PC-3 (cell line): ENCODE data around the gene PHYKPL. TPM values are rescaled to one million over a fixed set of nuclear protein-coding genes. Genes with fewer than 3 reads are reported as not detected.

ENCODE experiments used
- ATAC-seq: fragments of 200-7000 bp; cut with Tn5 transposase; 2 replicates; pipeline ENCODE4 v1.9.1; 2020; ENCODE audit warnings: mild to moderate bottlenecking, moderate library complexity
- BruUV-seq: library from RNA; stranded (reverse); fragments of 400-500 nt; replicated peaks from 2 replicates; lab custom pipeline; 2021; lab: Mats Ljungman, UMichigan
- CTCF ChIA-PET: fragments of 300-600 bp; sonication (Branson Sonifier 250); formaldehyde crosslinking; loops from one replicate; lab custom pipeline; 2022; ENCODE audit warnings: antibody characterized with exemption; lab: Charles Lee
- POLR2A ChIA-PET: fragments of 300-600 bp; sonication (Branson Sonifier 250); formaldehyde crosslinking; loops from one replicate; lab custom pipeline; 2022; ENCODE audit warnings: antibody characterized with exemption; ENCODE audit not compliant: unreplicated experiment; lab: Charles Lee
- DNase-seq: peaks from one replicate; pipeline ENCODE4 v3.0.0-alpha.2; 2015
- H2AFZ ChIP-seq: fragments of 300-600 bp; sonication (generic); 2 replicates; pipeline ENCODE4 v1.6.0; 2016; ENCODE audit warnings: antibody characterized with exemption, low read length
- H3F3A ChIP-seq: fragments of 300-600 bp; sonication (generic); one replicate; pipeline ENCODE4 v1.6.0; 2017; ENCODE audit warnings: antibody characterized with exemption, low read length, control low read depth, mild to moderate bottlenecking; ENCODE audit not compliant: unreplicated experiment
- H3K27ac ChIP-seq: fragments of 300-600 bp; sonication (generic); 2 replicates; pipeline ENCODE4 v1.5.1; 2016; ENCODE audit warnings: mild to moderate bottlenecking, low read length
- H3K27me3 ChIP-seq: fragments of 300-600 bp; sonication (generic); 2 replicates; pipeline ENCODE4 v1.6.1; 2016; ENCODE audit warnings: low read length, mixed read lengths
- H3K36me3 ChIP-seq: fragments of 300-600 bp; sonication (generic); 2 replicates; pipeline ENCODE4 v1.6.1; 2016; ENCODE audit warnings: low read depth, mixed run types, low read length, mixed read lengths
- H3K4me1 ChIP-seq: fragments of 300-600 bp; sonication (generic); 2 replicates; pipeline ENCODE4 v1.5.1; 2016; ENCODE audit warnings: low read length; ENCODE audit not compliant: insufficient read depth
- H3K4me2 ChIP-seq: fragments of 300-600 bp; sonication (generic); 2 replicates; pipeline ENCODE4 v1.6.0; 2016; ENCODE audit warnings: low read length
- H3K4me3 ChIP-seq: fragments of 300-600 bp; sonication (generic); 2 replicates; pipeline ENCODE4 v1.5.1; 2016; ENCODE audit warnings: mild to moderate bottlenecking, low read length, mixed read lengths
- H3K79me2 ChIP-seq: fragments of 300-600 bp; sonication (generic); 2 replicates; pipeline ENCODE4 v1.6.1; 2017; ENCODE audit warnings: low read length, mixed read lengths
- H3K9ac ChIP-seq: fragments of 300-600 bp; sonication (generic); 2 replicates; pipeline ENCODE4 v1.6.0; 2016; ENCODE audit warnings: mild to moderate bottlenecking, low read length
- H3K9me2 ChIP-seq: fragments of 300-600 bp; sonication (generic); replicated peaks from 2 replicates; pipeline ENCODE4 v1.6.1; 2016; ENCODE audit warnings: mixed run types, low read length, mixed read lengths
- H3K9me3 ChIP-seq: fragments of 300-600 bp; sonication (generic); 2 replicates; pipeline ENCODE4 v1.6.1; 2016; ENCODE audit warnings: low read length, mixed read lengths
- H4K20me1 ChIP-seq: fragments of 300-600 bp; sonication (generic); 2 replicates; pipeline ENCODE4 v1.6.1; 2016; ENCODE audit warnings: low read length, mixed read lengths
- EZH2 ChIP-seq: fragments of 300-600 bp; sonication (generic); IDR thresholded peaks from one replicate; pipeline ENCODE4 v1.6.1; 2017; ENCODE audit warnings: antibody characterized with exemption, mild to moderate bottlenecking, low read length; ENCODE audit not compliant: unreplicated experiment
- EZH2phosphoT487 ChIP-seq: fragments of 300-600 bp; sonication (generic); IDR thresholded peaks from 2 replicates; pipeline ENCODE4 v1.6.1; 2018; ENCODE audit warnings: mild to moderate bottlenecking, antibody characterized with exemption, low read length, borderline replicate concordance
- intact Hi-C: fragments of 100-400 bp; cut with micrococcal nuclease; formaldehyde crosslinking; loops from 2 replicates; pipeline ENCODE4 v1.9.0; 2023
- total RNA-seq: library from RNA; depleted of rRNA; stranded (reverse); fragments of >200 nt; gene quantifications from 2 replicates; pipeline ENCODE4 v1.2.3, GENCODE V29; 2014
- TF ChIP-seq, protein P1 (sequence below): fragments of 300-600 bp; sonication (generic); conservative IDR thresholded peaks from 2 replicates; pipeline ENCODE4 v1.5.1; 2017; ENCODE audit warnings: antibody characterized with exemption, low read depth, mild to moderate bottlenecking, low read length

The PHYKPL gene
- total RNA-seq, 1 experiment from 2014 or later = 31.2 TPM

GRCh38 chr5:178225174-178225573 is 7.4 kb downstream of the PHYKPL start:
- ChIA-PET POLR2A (no interaction called here), CTCF (no interaction called here)
- Histone ChIP-seq H3K9me2 (no peaks in the 10 kb centered on the region), H3K4me3 (no peak overlapping the region), H4K20me1 (no peaks in the 10 kb centered on the region), H3K27me3 (no peaks in the 10 kb centered on the region), H3F3A (no peaks in the 10 kb centered on the region), H3K36me3 (peaks cover 39% of the 10 kb centered on the region), H3K4me2 (no peak overlapping the region), H3K9me3 (no peaks in the 10 kb centered on the region), H2AFZ (no peak overlapping the region), H3K79me2 (peaks cover 11% of the 10 kb centered on the region), H3K9ac (no peak overlapping the region), H3K27ac (no peak overlapping the region), H3K4me1 (no peaks in the 10 kb centered on the region)
- TF ChIP-seq, protein P1, sequence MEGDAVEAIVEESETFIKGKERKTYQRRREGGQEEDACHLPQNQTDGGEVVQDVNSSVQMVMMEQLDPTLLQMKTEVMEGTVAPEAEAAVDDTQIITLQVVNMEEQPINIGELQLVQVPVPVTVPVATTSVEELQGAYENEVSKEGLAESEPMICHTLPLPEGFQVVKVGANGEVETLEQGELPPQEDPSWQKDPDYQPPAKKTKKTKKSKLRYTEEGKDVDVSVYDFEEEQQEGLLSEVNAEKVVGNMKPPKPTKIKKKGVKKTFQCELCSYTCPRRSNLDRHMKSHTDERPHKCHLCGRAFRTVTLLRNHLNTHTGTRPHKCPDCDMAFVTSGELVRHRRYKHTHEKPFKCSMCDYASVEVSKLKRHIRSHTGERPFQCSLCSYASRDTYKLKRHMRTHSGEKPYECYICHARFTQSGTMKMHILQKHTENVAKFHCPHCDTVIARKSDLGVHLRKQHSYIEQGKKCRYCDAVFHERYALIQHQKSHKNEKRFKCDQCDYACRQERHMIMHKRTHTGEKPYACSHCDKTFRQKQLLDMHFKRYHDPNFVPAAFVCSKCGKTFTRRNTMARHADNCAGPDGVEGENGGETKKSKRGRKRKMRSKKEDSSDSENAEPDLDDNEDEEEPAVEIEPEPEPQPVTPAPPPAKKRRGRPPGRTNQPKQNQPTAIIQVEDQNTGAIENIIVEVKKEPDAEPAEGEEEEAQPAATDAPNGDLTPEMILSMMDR = no peak
- TF ChIP-seq EZH2phosphoT487 (no peak), EZH2 (no peak)
- ATAC-seq (no peak), DNase-seq (no peak)
- BruUV-seq = no TSS peak
- intact Hi-C loops = no loop called here

- Histone ChIP-seq H4K20me1 (no peaks in the 10 kb centered on the region), H3K9ac (no peak overlapping the region), H3K79me2 (peaks cover 3% of the 10 kb centered on the region), H3K9me3 (no peaks in the 10 kb centered on the region), H3K36me3 (peaks cover 31% of the 10 kb centered on the region), H3F3A (no peaks in the 10 kb centered on the region), H3K9me2 (no peaks in the 10 kb centered on the region), H3K4me3 (no peak overlapping the region), H3K4me1 (no peaks in the 10 kb centered on the region), H3K27me3 (no peaks in the 10 kb centered on the region), H3K4me2 (no peak overlapping the region), H3K27ac (no peak overlapping the region), H2AFZ (no peak overlapping the region)
- DNase-seq (no peak), ATAC-seq (no peak)
- TF ChIP-seq, protein P1 = no peak
- TF ChIP-seq EZH2phosphoT487 (no peak), EZH2 (no peak)
- intact Hi-C loops = no loop called here
- POLR2A ChIA-PET = no interaction called here
- BruUV-seq = no TSS peak
- CTCF ChIA-PET = no interaction called here
These were observed 8.2 kb downstream of the PHYKPL start for GRCh38 chr5:178224403-178224802.

DNA sequence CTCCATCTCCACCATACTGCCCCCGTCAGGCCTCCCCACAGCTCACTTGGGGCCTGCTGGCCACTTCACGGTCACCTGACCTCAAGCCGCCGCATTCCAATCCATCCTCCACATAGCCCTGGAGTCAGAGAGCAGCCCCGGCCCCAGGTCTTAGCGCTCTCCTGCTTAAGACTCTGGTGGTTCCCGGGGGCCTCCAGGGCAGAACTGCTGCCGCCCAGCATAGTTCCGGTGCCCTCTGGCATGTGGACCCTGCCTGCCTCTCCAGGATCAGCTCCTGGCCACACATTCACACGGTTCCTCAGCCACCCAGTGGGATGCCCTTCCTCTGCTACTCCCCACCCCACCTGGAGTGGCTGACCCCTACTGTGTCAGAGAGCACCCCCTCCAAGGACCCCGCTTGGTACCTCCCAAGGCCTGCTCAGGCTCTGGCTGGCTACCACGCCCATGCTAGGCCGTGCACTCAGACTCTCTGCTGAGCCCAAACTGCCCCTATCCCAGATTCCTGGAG is 8.7 kb downstream of the PHYKPL start:
- Histone ChIP-seq H3K9ac (no peak overlapping the region), H4K20me1 (no peaks in the 10 kb centered on the region), H3K27ac (no peak overlapping the region), H3K27me3 (no peaks in the 10 kb centered on the region), H3K9me2 (no peaks in the 10 kb centered on the region), H3F3A (no peaks in the 10 kb centered on the region), H3K36me3 (peaks cover 28% of the 10 kb centered on the region), H3K4me2 (no peak overlapping the region), H3K79me2 (no peaks in the 10 kb centered on the region), H3K9me3 (no peaks in the 10 kb centered on the region), H2AFZ (no peak overlapping the region), H3K4me1 (no peaks in the 10 kb centered on the region), H3K4me3 (no peak overlapping the region)
- DNase-seq (no peak), ATAC-seq (no peak)
- no TSS peak for BruUV-seq
- ChIA-PET POLR2A (no interaction called here), CTCF (no interaction called here)
- TF ChIP-seq EZH2phosphoT487 (no peak), EZH2 (no peak)
- TF ChIP-seq, protein P1 = no peak
- intact Hi-C loops = no loop called here
